Psoas muscle (tissue), 8 donors: Measurements from ENCODE around the gene GSE1. TPM values are rescaled to one million over a fixed set of nuclear protein-coding genes. Genes with fewer than 3 reads are reported as not detected.

Experiments used
- ATAC-seq, 4 donors: fragments of 200-7000 bp; cut with Tn5 transposase; one replicate each; pipeline ENCODE4 v1.9.1; 2020; ENCODE audit warnings: moderate library complexity in 3 of 4, mild to moderate bottlenecking in 2 of 4
- DNase-seq, 2 donors: peaks; one replicate each; pipeline ENCODE4 v3.0.0-alpha.2; 2020
- H3K27ac ChIP-seq: fragments of 200-600 bp; one replicate; pipeline ENCODE4 v1.8.0; 2022
- H3K27me3 ChIP-seq, 3 donors: fragments of 200-600 bp in 1 of 3; one replicate each; pipeline versions ENCODE4 v1.6.1 to v1.8.0; 2013 to 2022; ENCODE audit warnings: low read length in 2 of 3, mild to moderate bottlenecking in 2 of 3, moderate library complexity in 1 of 3; ENCODE audit not compliant: insufficient read depth in 3 of 3
- H3K36me3 ChIP-seq, 2 donors: fragments of 200-600 bp in 1 of 2; one replicate each; pipeline versions ENCODE4 v1.6.1 to v1.8.0; 2013 to 2022; ENCODE audit warnings: low read depth in 1 of 2, mild to moderate bottlenecking in 1 of 2, moderate library complexity in 1 of 2; ENCODE audit not compliant: insufficient read depth in 1 of 2
- H3K4me1 ChIP-seq: fragments of 200-600 bp; one replicate; pipeline ENCODE4 v1.8.0; 2022
- H3K4me3 ChIP-seq: fragments of 200-600 bp; one replicate; pipeline ENCODE4 v1.8.0; 2022; ENCODE audit warnings: mild to moderate bottlenecking
- H3K9me3 ChIP-seq: fragments of 200-600 bp; one replicate; pipeline ENCODE4 v1.8.0; 2022
- WGBS, 3 donors: extraction: QIAGEN DNeasy Blood & Tissue Kit; methylation state at CpG; one replicate each; pipeline versions ENCODE4 v1.1.6 to v1.1.7; 2013; 5-methylcytosine and 5-hydroxymethylcytosine counted together
- intact Hi-C, 2 donors: fragments of 100-400 bp; cut with DNase I; formaldehyde crosslinking; loops; one replicate each; pipeline versions ENCODE4 v1.11.0 to v1.14.2; 2022
- polyA plus RNA-seq, 3 donors: library from polyadenylated mRNA; stranded (reverse); fragments of 200-250 nt; gene quantifications; one replicate each; pipeline ENCODE4 v1.2.3, GENCODE V29; 2013
- total RNA-seq, 4 donors: library from RNA; stranded (reverse); fragmentation: NEBNext Ultra II Directional in 2 of 4; extraction: Animal tissue kit (Norgen Biotek cat#: 25700) in 2 of 4; gene quantifications; one replicate each; pipeline versions ENCODE4 v1.2.1 to v1.2.4, GENCODE V29; 2021 to 2023
- TF ChIP-seq, protein P1 (sequence below): fragments of 200-600 bp; IDR thresholded peaks from one replicate; pipeline ENCODE4 v1.8.0; 2022; ENCODE audit warnings: antibody characterized with exemption
- donor health status: healthy with polysubstance abuse.
- donor health status: DM: no; HTN: no; CAD: no; lungs with moderate emphysema.
- donor health status: Bipolar disorder and iron deficiency.
- donor health status: healthy.
- donor health status: DM: yes; HTN: yes; CAD: no.
- donor health status: DM: no; HTN: no; CAD: no.
- donor health status: DM: no; HTN: no; CAD: no.
- donor health status: DM: yes; HTN: yes; CAD: no.

GSE1 gene
- total and polyA plus RNA-seq, 7 donors: 10.8 to 90.5 (median 47.0) TPM

DNA sequence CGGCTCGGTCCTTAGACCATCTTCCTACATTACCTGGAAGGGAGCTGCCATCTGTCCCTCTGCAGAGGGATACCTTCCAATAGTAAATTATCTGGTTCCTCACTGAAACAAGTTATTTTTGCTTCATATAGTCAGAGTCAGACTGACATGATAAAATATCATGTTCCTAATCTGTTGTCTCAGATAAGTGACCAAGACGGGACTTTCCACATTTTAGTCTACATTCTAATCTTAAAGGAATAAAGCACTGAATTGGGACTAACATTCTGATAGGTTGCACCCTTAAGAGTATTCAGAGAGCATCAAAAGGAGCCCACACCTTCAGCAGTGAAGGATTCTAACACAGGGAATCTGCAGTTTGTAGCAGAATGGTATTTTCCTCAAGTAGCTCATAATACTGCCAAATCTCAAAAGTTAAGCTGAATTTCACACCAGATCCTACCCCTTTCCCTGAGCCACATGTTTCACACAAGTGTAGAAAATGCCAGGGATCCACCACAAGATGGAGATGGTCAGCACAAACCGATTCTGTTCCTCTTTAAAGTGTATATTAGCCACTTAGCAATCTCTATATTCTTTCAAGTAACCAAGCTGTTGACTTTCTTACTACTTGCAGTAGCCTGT, 62.2 kb downstream of the GSE1 start:
- H3K36me3 ChIP-seq: peaks cover 0 to 74% of the 10 kb centered on the region in 2 donors
- H3K9me3 ChIP-seq: no peaks in the 10 kb centered on the region
- 52 to 67% (median 55%) methylated on average over 4 of the region's 4 CpGs for WGBS, 3 donors
- no peak overlapping the region for H3K4me3 ChIP-seq
- intact Hi-C loops: loop anchor here in 1 of 2 donors (5.0 kb wide), 1 partner anchor 42 kb away; no protein-coding TSS in a partner anchor
- ATAC-seq: no peak
- H3K27me3 ChIP-seq: no peaks in the 10 kb centered on the region
- H3K27ac ChIP-seq: no peak overlapping the region
- no peak for DNase-seq
- peaks cover 16% of the 10 kb centered on the region for H3K4me1 ChIP-seq
- TF ChIP-seq, protein P1, sequence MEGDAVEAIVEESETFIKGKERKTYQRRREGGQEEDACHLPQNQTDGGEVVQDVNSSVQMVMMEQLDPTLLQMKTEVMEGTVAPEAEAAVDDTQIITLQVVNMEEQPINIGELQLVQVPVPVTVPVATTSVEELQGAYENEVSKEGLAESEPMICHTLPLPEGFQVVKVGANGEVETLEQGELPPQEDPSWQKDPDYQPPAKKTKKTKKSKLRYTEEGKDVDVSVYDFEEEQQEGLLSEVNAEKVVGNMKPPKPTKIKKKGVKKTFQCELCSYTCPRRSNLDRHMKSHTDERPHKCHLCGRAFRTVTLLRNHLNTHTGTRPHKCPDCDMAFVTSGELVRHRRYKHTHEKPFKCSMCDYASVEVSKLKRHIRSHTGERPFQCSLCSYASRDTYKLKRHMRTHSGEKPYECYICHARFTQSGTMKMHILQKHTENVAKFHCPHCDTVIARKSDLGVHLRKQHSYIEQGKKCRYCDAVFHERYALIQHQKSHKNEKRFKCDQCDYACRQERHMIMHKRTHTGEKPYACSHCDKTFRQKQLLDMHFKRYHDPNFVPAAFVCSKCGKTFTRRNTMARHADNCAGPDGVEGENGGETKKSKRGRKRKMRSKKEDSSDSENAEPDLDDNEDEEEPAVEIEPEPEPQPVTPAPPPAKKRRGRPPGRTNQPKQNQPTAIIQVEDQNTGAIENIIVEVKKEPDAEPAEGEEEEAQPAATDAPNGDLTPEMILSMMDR: peak; percentile 31

DNA sequence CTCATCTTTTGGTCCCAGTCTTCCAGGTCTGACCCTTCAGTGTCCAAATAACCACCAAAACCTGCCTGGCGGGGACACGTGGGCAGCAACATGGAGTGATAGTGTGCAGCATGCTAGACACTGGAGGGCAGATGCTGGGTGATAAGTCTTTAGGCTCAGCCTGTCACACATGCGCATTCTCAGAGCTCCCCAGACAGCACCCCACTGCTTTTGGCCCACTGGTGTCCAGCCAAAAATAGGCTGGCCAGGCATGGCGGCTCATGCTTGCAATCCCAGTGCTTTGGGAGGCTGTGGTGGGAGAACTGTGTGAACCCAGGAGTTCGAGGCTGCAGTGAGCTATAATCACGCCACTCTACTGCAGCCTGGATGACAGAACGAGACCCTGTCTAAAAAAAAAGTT, 63.3 kb downstream of the GSE1 start:
- Histone ChIP-seq H3K9me3 (no peaks in the 10 kb centered on the region), H3K4me1 (peaks cover 16% of the 10 kb centered on the region), H3K36me3 (peaks cover 0 to 63% of the 10 kb centered on the region in 2 donors), H3K27me3 (no peaks in the 10 kb centered on the region), H3K27ac (no peak overlapping the region), H3K4me3 (no peak overlapping the region)
- DNase-seq: no peak
- intact Hi-C loops: loop anchor here in 1 of 2 donors (5.0 kb wide), 1 partner anchor 41 kb away; no protein-coding TSS in a partner anchor
- 90 to 95% (median 90%) methylated on average over 7 of the region's 7 CpGs for WGBS, 3 donors
- ATAC-seq: no peak
- TF ChIP-seq, protein P1: no peak

DNA sequence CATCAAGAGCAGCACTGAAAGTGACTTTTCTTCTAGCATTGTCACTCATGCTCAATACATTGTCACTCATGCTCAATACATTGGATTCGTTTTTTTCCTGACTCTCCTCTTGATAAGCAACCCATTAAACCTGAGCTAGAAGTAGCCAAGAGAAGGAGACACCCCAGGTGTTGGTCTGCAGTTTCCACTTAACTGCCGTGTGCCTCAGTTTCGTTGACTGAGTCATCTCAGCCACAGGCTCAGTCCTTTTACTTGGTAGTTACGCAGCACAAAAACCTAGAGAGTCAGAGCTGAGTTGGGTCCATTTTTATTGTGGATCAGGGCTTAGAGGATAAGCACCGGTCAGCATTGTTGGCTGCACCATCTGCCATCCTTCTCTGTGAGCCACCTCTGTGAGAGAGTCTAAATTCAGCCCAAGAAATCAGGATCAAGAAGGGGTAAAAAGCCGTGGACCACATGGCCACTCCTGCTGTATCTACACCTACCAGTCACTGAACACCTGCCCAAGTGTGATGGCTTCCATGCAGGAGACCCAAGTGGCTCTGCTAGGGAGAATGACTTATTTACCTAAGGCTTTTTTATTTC, 64.4 kb downstream of the GSE1 start:
- Histone ChIP-seq H3K4me1 (peaks cover 18% of the 10 kb centered on the region), H3K9me3 (no peaks in the 10 kb centered on the region), H3K4me3 (no peak overlapping the region), H3K36me3 (peaks cover 0 to 53% of the 10 kb centered on the region in 2 donors), H3K27ac (no peak overlapping the region), H3K27me3 (no peaks in the 10 kb centered on the region)
- TF ChIP-seq, protein P1: no peak
- DNase-seq: no peak
- 85 to 90% (median 86%) methylated on average over 6 of the region's 6 CpGs for WGBS, 3 donors
- no peak for ATAC-seq
- intact Hi-C loops: loop anchor here in 1 of 2 donors (5.0 kb wide), 1 partner anchor 40 kb away; no protein-coding TSS in a partner anchor

DNA sequence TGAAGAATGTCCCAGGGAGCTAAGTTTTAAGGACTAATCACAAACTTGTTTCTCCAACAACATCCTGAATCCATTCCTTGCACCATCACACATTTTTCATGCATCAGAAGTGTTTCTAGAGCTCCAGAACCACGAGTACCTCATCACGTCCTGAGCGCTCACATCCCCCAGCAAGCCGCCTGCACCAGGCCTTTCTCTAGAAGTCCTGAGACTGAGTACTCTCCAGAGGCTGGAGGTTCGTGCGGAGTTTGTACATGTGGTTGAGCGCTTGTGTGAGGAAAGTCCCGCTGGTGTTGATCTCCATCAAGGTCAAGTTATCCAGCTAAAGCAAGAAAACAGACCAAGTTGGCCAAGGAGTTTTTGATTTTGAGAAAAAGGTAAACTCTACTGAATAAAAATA, 64.9 kb downstream of the GSE1 start:
- 86 to 87% (median 87%) methylated on average over 8 of the region's 8 CpGs for WGBS, 3 donors
- no peak overlapping the region for H3K4me3 ChIP-seq
- H3K36me3 ChIP-seq: peaks cover 0 to 48% of the 10 kb centered on the region in 2 donors
- DNase-seq (no peak), ATAC-seq (no peak)
- TF ChIP-seq, protein P1: no peak
- no peak overlapping the region for H3K27ac ChIP-seq
- H3K27me3 ChIP-seq: no peaks in the 10 kb centered on the region
- H3K4me1 ChIP-seq: peaks cover 24% of the 10 kb centered on the region
- no peaks in the 10 kb centered on the region for H3K9me3 ChIP-seq
- intact Hi-C loops: loop anchor here in 1 of 2 donors (5.0 kb wide), 1 partner anchor 39 kb away; no protein-coding TSS in a partner anchor
